ENCODE data around the gene PLEKHA7. TPM values are rescaled to one million over a fixed set of nuclear protein-coding genes. Genes with fewer than 3 reads are reported as not detected.
A peak's percentile ranks its signal among the peaks of the same experiment; 100 is the strongest.

Gene PLEKHA7
- total and polyA plus RNA-seq, 7 donors = 0.74 to 2.6 (median 1.2) TPM

DNA sequence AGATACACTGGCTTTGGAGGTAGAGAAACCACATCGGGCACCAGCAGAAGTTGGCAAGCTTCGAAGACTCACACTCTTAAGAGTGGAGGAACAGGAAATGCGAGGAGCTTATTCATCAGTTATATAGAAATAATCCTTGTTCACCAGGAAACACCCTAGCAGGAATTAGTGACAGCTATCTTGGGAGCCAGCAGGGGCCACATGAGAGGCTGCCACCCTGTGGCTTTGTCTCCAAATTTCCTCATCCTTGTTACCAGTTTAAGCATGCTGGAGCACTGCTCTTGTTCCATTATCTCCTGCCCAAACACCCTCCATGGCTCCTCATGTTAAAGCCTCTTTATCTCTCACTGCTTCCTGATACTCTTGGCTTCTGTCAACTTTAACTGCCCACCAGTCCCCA is 131.0 kb downstream of the PLEKHA7 start:
- WGBS, 3 donors = 78 to 86% (median 79%) methylated on average over 3 of the region's 3 CpGs
- TF ChIP-seq, protein P1, sequence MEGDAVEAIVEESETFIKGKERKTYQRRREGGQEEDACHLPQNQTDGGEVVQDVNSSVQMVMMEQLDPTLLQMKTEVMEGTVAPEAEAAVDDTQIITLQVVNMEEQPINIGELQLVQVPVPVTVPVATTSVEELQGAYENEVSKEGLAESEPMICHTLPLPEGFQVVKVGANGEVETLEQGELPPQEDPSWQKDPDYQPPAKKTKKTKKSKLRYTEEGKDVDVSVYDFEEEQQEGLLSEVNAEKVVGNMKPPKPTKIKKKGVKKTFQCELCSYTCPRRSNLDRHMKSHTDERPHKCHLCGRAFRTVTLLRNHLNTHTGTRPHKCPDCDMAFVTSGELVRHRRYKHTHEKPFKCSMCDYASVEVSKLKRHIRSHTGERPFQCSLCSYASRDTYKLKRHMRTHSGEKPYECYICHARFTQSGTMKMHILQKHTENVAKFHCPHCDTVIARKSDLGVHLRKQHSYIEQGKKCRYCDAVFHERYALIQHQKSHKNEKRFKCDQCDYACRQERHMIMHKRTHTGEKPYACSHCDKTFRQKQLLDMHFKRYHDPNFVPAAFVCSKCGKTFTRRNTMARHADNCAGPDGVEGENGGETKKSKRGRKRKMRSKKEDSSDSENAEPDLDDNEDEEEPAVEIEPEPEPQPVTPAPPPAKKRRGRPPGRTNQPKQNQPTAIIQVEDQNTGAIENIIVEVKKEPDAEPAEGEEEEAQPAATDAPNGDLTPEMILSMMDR (IDR thresholded peaks at IDR 0.05) = peak; percentile 17
- Histone ChIP-seq H3K36me3 (ENCODE audit: insufficient read depth in 1 of 2, low read depth in 1 of 2) (no peaks in the 10 kb centered on the region), H3K4me3 (no peak overlapping the region), H3K4me1 (peaks cover 8% of the 10 kb centered on the region), H3K27ac (no peak overlapping the region), H3K27me3 (ENCODE audit: insufficient read depth in 3 of 3, low read length in 2 of 3) (no peaks in the 10 kb centered on the region), H3K9me3 (no peaks in the 10 kb centered on the region)
- intact Hi-C loops (cut with DNase I) = loop anchor here (2.0 to 10.0 kb wide), 3 partner anchors 62 to 98 kb away; no protein-coding TSS in a partner anchor
- ATAC-seq (peak; percentile 22 to 67 (median 50)), DNase-seq (no peak)

DNA sequence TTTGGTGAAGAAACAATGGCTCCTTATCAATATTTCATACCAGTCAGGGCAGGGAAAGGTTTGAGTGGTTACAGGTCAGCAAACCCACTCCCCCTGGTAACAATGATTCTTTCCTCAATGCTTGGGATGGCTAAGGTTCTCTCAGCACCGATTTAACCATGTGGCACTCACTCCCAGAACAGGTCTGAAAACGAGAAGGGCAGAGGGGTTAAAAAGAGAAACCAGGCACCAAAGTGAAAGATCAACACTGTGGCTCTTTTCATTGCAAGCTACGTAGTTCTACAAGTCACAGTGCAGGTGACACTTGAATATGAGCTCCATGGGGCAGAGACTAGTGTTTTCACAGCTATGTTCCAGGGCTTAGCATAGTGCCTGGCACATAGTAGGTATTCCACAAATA is 132.4 kb downstream of the PLEKHA7 start:
- WGBS, 3 donors = 70 to 81% (median 76%) methylated on average over 3 of the region's 3 CpGs
- intact Hi-C loops (cut with DNase I) = loop anchor here (2.0 to 10.0 kb wide), 3 partner anchors 61 to 97 kb away; no protein-coding TSS in a partner anchor
- Histone ChIP-seq H3K36me3 (ENCODE audit: insufficient read depth in 1 of 2, low read depth in 1 of 2) (no peaks in the 10 kb centered on the region), H3K4me1 (peaks cover 8% of the 10 kb centered on the region), H3K27ac (no peak overlapping the region), H3K27me3 (ENCODE audit: insufficient read depth in 3 of 3, low read length in 2 of 3) (no peaks in the 10 kb centered on the region), H3K9me3 (no peaks in the 10 kb centered on the region), H3K4me3 (no peak overlapping the region)
- TF ChIP-seq, protein P1 (IDR thresholded peaks at IDR 0.05) = no peak
- DNase-seq (no peak), ATAC-seq (no peak)

DNA sequence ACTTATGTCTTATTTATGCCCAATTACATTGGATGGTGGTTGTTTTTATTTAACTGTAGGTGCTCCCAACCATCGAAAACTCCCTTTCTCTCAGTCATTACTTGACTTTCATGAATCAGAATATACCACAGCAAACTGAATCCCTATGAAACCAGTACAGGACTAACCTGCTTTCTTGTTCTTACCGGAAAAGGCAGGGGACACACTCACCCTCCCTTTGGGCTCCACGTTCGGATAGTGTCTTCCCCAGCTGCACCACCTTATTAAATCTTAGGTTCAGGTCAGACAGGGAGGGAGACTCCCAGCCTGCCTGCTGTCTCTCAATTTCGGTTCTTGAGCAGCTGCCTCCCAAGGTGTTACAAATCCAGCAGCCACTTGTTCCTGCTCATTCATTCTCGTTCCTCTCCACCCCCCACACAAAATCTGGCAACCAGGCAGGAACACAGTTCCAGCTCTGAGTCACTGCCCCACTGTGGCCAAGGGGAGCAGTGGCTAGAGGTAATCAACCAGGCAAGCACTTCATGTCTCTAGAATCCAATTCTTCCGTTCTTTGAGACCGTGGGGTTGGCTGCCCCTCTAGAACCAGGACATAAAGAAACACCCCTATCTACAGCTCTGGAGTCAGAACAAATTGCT is 133.0 kb downstream of the PLEKHA7 start:
- ATAC-seq = peak; percentile 96 to 100 (median 98)
- intact Hi-C loops (cut with DNase I) = loop anchor here in 1 of 2 donors (2.0 to 10.0 kb wide), 2 partner anchors 60 to 96 kb away; no protein-coding TSS in a partner anchor
- 31 to 43% (median 31%) methylated on average over 8 of the region's 8 CpGs for WGBS, 3 donors
- H3K27ac ChIP-seq = no peak overlapping the region
- peaks cover 8% of the 10 kb centered on the region for H3K4me1 ChIP-seq
- peak; percentile 61 to 79 for DNase-seq
- TF ChIP-seq, protein P1 (IDR thresholded peaks at IDR 0.05) = peak; percentile 38
- H3K4me3 ChIP-seq = no peak overlapping the region
- no peaks in the 10 kb centered on the region for H3K27me3 ChIP-seq (ENCODE audit: insufficient read depth in 3 of 3, low read length in 2 of 3)
- H3K36me3 ChIP-seq (ENCODE audit: insufficient read depth in 1 of 2, low read depth in 1 of 2) = no peaks in the 10 kb centered on the region
- H3K9me3 ChIP-seq = no peaks in the 10 kb centered on the region

DNA sequence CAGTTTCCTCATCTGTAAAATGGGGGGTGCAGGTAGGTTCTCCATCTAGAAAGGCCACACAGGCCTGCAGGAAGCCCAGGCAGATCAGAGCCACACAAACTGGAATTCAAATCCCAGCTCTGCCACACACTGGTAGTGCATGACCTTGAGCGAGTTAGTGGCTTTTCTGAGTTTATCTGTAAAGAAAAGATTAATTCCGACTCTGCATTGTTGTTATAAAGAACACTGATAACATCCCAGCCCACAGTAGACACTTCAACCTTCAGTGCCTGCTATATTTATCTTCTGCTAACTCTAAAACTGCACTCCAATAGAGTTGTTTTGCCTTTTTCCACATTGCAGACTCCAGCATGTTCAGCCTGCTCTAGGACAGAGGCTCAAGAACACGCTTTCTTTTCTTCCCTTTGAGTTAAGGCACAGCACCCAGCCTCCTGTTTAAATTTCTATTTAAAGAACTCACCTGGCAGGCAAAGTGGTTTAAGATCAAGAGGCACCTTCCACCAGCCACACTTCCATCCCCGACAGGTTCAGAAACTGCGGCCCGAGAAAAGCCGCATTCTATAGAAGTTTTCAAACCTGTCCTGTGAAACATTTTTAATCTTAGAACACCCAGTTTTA is 133.9 kb downstream of the PLEKHA7 start:
- Histone ChIP-seq H3K9me3 (no peaks in the 10 kb centered on the region), H3K27me3 (ENCODE audit: insufficient read depth in 3 of 3, low read length in 2 of 3) (no peaks in the 10 kb centered on the region), H3K36me3 (ENCODE audit: insufficient read depth in 1 of 2, low read depth in 1 of 2) (no peaks in the 10 kb centered on the region), H3K27ac (no peak overlapping the region), H3K4me3 (no peak overlapping the region), H3K4me1 (peaks cover 8% of the 10 kb centered on the region)
- 92 to 96% (median 95%) methylated on average over 7 of the region's 7 CpGs for WGBS, 3 donors
- ATAC-seq (no peak), DNase-seq (no peak)
- intact Hi-C loops (cut with DNase I) = loop anchor here in 1 of 2 donors (2.0 to 10.0 kb wide), 2 partner anchors 59 to 95 kb away; no protein-coding TSS in a partner anchor
- TF ChIP-seq, protein P1 (IDR thresholded peaks at IDR 0.05) = no peak
